Ishikawa (cell line): Measurements from ENCODE around the gene POMGNT2.

Experiments used
- CEBPB ChIP-seq: IDR thresholded peaks from 2 replicates; pipeline ENCODE4 v1.6.1; 2012
- CREB1 ChIP-seq: IDR thresholded peaks from 2 replicates; pipeline ENCODE4 v1.6.1; 2012; ENCODE audit warnings: low read depth
- EGR1 ChIP-seq: IDR thresholded peaks from 2 replicates; pipeline ENCODE4 v1.6.1; 2012
- EP300 ChIP-seq: IDR thresholded peaks from 2 replicates; pipeline ENCODE4 v1.6.1; 2012; ENCODE audit warnings: borderline replicate concordance
- FOXM1 ChIP-seq: IDR thresholded peaks from 2 replicates; pipeline ENCODE4 v1.6.1; 2012; ENCODE audit warnings: low read depth, borderline replicate concordance
- NFIC ChIP-seq: IDR thresholded peaks from 2 replicates; pipeline ENCODE4 v1.6.1; 2012
- RAD21 ChIP-seq: IDR thresholded peaks from 2 replicates; pipeline ENCODE4 v1.6.1; 2012; ENCODE audit warnings: low read depth
- TAF1 ChIP-seq: IDR thresholded peaks from 2 replicates; pipeline ENCODE4 v1.6.1; 2012; ENCODE audit warnings: low read depth, mild to moderate bottlenecking
- TCF12 ChIP-seq: IDR thresholded peaks from 2 replicates; pipeline ENCODE4 v1.6.1; 2012; ENCODE audit warnings: low read depth
- TEAD4 ChIP-seq: IDR thresholded peaks from 2 replicates; pipeline ENCODE4 v1.6.1; 2012
- YY1 ChIP-seq: IDR thresholded peaks from 2 replicates; pipeline ENCODE4 v1.6.1; 2012; ENCODE audit warnings: low read depth
- ZBTB7A ChIP-seq: IDR thresholded peaks from 2 replicates; pipeline ENCODE4 v1.6.1; 2012; ENCODE audit warnings: low read depth
- TF ChIP-seq, protein P1 (sequence below): IDR thresholded peaks from 2 replicates; pipeline ENCODE4 v1.6.1; 2012
- TF ChIP-seq, protein P2 (sequence below): IDR thresholded peaks from 2 replicates; pipeline ENCODE4 v1.6.1; 2012
- TF ChIP-seq, protein P3 (sequence below): IDR thresholded peaks from 2 replicates; pipeline ENCODE4 v1.6.1; 2012; ENCODE audit warnings: low read depth, mild to moderate bottlenecking

The POMGNT2 gene

DNA sequence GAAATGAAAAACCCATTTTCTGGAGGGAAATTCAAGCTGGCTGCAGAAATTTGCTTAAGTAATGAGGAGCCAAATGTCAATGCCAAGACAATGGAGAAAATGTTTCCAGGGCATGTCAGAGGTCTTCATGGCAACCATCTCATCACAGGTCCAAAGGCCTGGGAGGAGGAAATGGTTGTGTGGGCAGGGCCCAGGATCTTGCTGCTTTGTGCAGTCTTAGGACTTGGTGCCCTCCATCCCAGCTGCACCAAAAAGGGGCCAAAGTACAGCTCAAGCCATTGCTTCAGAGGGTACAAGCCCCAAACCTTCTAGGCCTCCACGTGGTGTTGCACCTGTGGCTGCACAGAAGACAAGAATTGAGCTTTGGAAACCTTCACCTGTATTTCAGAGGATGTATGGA, 59.3 kb downstream of the POMGNT2 start:
- TF ChIP-seq TCF12 (no peak), FOXM1 (no peak), TEAD4 (no peak)
- TF ChIP-seq, protein P1, sequence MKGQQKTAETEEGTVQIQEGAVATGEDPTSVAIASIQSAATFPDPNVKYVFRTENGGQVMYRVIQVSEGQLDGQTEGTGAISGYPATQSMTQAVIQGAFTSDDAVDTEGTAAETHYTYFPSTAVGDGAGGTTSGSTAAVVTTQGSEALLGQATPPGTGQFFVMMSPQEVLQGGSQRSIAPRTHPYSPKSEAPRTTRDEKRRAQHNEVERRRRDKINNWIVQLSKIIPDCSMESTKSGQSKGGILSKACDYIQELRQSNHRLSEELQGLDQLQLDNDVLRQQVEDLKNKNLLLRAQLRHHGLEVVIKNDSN: no peak

DNA sequence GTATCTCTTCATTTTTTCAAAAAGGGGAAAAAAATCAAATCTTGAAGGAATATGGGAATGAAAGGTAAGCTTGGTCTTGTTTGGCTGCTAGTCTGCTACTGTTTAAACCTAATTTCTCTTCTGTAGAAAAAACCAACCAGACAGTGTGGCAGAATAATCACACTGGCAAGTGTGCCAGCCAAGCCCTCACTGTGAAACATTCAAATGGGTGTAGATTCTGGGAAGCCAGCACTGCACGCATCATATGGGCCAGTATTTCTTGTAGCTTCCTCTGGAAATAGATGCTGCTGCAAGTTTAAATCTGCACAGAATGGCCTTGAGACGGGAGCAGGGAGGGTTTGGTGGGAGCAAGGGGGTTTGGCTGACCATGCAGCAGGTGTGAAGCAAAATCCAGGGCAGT, 62.1 kb downstream of the POMGNT2 start:
- TF ChIP-seq, protein P2, sequence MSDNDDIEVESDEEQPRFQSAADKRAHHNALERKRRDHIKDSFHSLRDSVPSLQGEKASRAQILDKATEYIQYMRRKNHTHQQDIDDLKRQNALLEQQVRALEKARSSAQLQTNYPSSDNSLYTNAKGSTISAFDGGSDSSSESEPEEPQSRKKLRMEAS: no peak
- TF ChIP-seq EP300 (no peak), RAD21 (no peak), CREB1 (no peak), NFIC (no peak), TCF12 (no peak), EGR1 (no peak), FOXM1 (no peak), TAF1 (no peak), CEBPB (no peak), ZBTB7A (no peak), YY1 (no peak), TEAD4 (no peak)
- TF ChIP-seq, protein P3, sequence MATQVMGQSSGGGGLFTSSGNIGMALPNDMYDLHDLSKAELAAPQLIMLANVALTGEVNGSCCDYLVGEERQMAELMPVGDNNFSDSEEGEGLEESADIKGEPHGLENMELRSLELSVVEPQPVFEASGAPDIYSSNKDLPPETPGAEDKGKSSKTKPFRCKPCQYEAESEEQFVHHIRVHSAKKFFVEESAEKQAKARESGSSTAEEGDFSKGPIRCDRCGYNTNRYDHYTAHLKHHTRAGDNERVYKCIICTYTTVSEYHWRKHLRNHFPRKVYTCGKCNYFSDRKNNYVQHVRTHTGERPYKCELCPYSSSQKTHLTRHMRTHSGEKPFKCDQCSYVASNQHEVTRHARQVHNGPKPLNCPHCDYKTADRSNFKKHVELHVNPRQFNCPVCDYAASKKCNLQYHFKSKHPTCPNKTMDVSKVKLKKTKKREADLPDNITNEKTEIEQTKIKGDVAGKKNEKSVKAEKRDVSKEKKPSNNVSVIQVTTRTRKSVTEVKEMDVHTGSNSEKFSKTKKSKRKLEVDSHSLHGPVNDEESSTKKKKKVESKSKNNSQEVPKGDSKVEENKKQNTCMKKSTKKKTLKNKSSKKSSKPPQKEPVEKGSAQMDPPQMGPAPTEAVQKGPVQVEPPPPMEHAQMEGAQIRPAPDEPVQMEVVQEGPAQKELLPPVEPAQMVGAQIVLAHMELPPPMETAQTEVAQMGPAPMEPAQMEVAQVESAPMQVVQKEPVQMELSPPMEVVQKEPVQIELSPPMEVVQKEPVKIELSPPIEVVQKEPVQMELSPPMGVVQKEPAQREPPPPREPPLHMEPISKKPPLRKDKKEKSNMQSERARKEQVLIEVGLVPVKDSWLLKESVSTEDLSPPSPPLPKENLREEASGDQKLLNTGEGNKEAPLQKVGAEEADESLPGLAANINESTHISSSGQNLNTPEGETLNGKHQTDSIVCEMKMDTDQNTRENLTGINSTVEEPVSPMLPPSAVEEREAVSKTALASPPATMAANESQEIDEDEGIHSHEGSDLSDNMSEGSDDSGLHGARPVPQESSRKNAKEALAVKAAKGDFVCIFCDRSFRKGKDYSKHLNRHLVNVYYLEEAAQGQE: no peak
- TF ChIP-seq, protein P1: no peak

DNA sequence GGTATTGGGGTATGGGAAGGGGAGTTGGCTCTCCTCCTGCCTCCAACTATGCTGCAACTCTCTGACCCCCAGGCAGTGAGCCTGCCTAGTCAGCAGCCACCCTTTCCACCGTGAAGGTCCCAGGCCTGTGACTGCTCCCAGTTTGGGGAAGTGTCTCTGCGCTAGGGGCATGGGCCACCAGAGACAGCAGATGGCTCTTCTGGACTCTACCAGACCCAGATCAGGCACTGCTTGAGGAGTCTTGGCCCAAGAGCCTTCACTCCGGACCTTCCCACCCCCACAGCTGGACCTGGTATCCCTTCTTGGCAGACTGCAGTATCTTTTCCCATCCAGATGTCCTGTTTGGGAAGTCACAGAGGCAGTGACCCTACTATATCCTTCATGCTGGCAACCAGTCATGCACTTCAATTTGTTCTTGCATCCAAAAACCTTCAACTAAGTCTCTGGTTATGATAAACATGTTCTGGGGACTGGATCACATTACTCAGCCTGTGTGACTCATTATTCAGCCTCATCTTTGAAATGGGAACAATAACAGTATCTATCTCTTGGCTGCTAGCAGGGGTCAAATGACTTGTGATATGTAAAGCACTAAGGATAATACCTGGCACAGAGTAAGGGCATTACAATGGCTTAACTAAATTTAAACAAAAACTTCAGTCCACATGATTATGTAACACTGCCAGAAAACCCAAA, 62.7 kb downstream of the POMGNT2 start:
- TF ChIP-seq FOXM1 (no peak), TAF1 (no peak), TCF12 (no peak), YY1 (no peak), RAD21 (no peak), CREB1 (no peak), CEBPB (no peak)
- TF ChIP-seq, protein P1: no peak
- TF ChIP-seq, protein P3: no peak

DNA sequence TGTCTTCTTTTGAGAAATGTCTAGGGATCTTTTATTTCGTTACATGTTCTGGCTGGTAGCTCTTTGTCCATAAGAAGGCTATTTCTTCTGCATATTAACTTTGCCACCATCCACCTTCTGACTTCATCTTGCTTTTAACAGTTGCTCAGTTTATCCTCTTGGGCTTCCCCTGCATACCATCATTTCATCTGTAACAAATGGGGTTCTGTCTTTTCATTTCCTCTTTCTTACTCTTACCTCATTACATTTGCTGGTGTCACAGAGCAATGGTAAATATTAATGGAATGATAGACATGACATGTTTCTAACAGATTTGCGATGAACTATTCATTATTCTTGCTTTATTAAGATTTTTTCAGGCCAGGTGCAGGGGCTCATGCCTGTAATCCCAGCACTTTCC, 64.4 kb downstream of the POMGNT2 start:
- TF ChIP-seq, protein P2: no peak
- TF ChIP-seq EP300 (no peak), FOXM1 (no peak), ZBTB7A (no peak)

DNA sequence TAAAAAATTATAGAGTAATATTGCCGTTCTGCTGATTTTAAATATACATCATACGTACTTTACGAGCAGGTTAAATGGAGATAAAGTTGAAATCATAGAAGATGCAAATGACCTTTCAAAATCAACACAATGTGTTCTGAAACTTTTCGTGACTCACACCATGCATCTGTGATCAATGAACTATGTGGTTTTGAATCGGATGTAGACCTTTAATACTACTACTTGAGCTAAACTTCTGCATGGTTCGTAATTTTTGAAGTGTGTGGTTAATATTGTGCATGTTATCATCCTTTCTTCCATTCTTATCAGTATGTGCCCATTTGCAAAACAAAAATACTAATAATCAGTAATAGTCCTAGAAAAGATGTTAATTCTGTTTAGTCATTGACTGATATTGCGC, 67.9 kb downstream of the POMGNT2 start:
- TF ChIP-seq EGR1 (no peak), TAF1 (no peak), TCF12 (no peak), EP300 (no peak), CREB1 (no peak), YY1 (no peak), FOXM1 (no peak), TEAD4 (no peak), CEBPB (no peak), ZBTB7A (no peak), NFIC (no peak), RAD21 (no peak)
- TF ChIP-seq, protein P2: no peak
- TF ChIP-seq, protein P1: no peak
- TF ChIP-seq, protein P3: no peak
